HepG2 (cell line): ENCODE results near the gene MYH9. TPM values are rescaled to one million over a fixed set of nuclear protein-coding genes. Genes with fewer than 3 reads are reported as not detected.

ENCODE experiments used
- ATF5 ChIP-seq: sonication (generic); formaldehyde crosslinking; IDR thresholded peaks from 2 replicates; pipeline ENCODE4 v1.4.0; 2020; ENCODE audit warnings: mild to moderate bottlenecking, low read depth, missing genetic modification reagents
- BORCS8-MEF2B ChIP-seq: sonication (generic); formaldehyde crosslinking; IDR thresholded peaks from 2 replicates; pipeline ENCODE4 v1.8.0; 2022; ENCODE audit warnings: mild to moderate bottlenecking, missing genetic modification reagents
- CCDC6 ChIP-seq: sonication (generic); formaldehyde crosslinking; IDR thresholded peaks from 2 replicates; pipeline ENCODE4 v1.8.1; 2022; ENCODE audit warnings: mild to moderate bottlenecking, missing genetic modification reagents, moderate library complexity
- CREB1 ChIP-seq, 2 experiments: fragments of 450-650 bp in 1 of 2; IDR thresholded peaks; 2 replicates each; pipeline ENCODE4 v1.6.1; 2016 to 2017; ENCODE audit warnings: control low read depth in 1 of 2, mild to moderate bottlenecking in 1 of 2, missing compliant biosample characterization in 1 of 2, missing genetic modification characterization in 1 of 2
- E2F5 ChIP-seq: sonication (generic); formaldehyde crosslinking; conservative IDR thresholded peaks from 2 replicates; pipeline ENCODE4 v1.4.0; 2020; ENCODE audit warnings: missing genetic modification reagents
- FOXO1 ChIP-seq: sonication (generic); formaldehyde crosslinking; IDR thresholded peaks from 2 replicates; pipeline ENCODE4 v1.4.0; 2020; ENCODE audit warnings: missing genetic modification reagents
- HMG20B ChIP-seq: conservative IDR thresholded peaks from 2 replicates; pipeline ENCODE4 v1.6.1; 2016; ENCODE audit warnings: missing genetic modification reagents, missing compliant biosample characterization
- HOXD1 ChIP-seq: sonication (generic); formaldehyde crosslinking; IDR thresholded peaks from 2 replicates; pipeline ENCODE4 v1.5.0; 2020; ENCODE audit warnings: missing genetic modification reagents
- MATR3 ChIP-seq: sonication (generic); formaldehyde crosslinking; IDR thresholded peaks from 2 replicates; pipeline ENCODE4 v1.4.0; 2020; ENCODE audit warnings: missing genetic modification reagents
- NFIC ChIP-seq: IDR thresholded peaks from 2 replicates; pipeline ENCODE4 v1.6.1; 2012; ENCODE audit warnings: mild to moderate bottlenecking, low read length, inconsistent platforms
- NFRKB ChIP-seq: fragments of 450-650 bp; IDR thresholded peaks from 2 replicates; pipeline ENCODE4 v1.6.1; 2017
- NFYB ChIP-seq: sonication (generic); formaldehyde crosslinking; IDR thresholded peaks from 2 replicates; pipeline ENCODE4 v1.4.0; 2020; ENCODE audit warnings: missing genetic modification reagents
- NPAS2 ChIP-seq: sonication (generic); formaldehyde crosslinking; IDR thresholded peaks from 2 replicates; pipeline ENCODE4 v1.8.0; 2022; ENCODE audit warnings: mild to moderate bottlenecking, missing genetic modification reagents, borderline replicate concordance
- NR1H2 ChIP-seq: sonication (generic); formaldehyde crosslinking; IDR thresholded peaks from 2 replicates; pipeline ENCODE4 v1.8.1; 2022; ENCODE audit warnings: low read depth, missing genetic modification reagents, borderline replicate concordance
- PRPF4 ChIP-seq: fragments of 200-400 bp; formaldehyde crosslinking; IDR thresholded peaks from 2 replicates; pipeline ENCODE4 v1.6.1; 2016; ENCODE audit warnings: low read length, low read depth; ENCODE audit not compliant: poor library complexity, severe bottlenecking
- REL ChIP-seq: sonication (generic); formaldehyde crosslinking; conservative IDR thresholded peaks from 2 replicates; pipeline ENCODE4 v1.8.0; 2022; ENCODE audit warnings: mild to moderate bottlenecking, missing genetic modification reagents, moderate library complexity
- SMAD1 ChIP-seq: sonication (generic); formaldehyde crosslinking; IDR thresholded peaks from 2 replicates; pipeline ENCODE4 v1.4.0; 2020; ENCODE audit warnings: missing genetic modification reagents, low read depth, mild to moderate bottlenecking, borderline replicate concordance
- ZBTB46 ChIP-seq: sonication (generic); formaldehyde crosslinking; IDR thresholded peaks from 2 replicates; pipeline ENCODE4 v1.4.0; 2020; ENCODE audit warnings: mild to moderate bottlenecking, missing genetic modification reagents, borderline replicate concordance
- ZFP90 ChIP-seq: sonication (generic); formaldehyde crosslinking; IDR thresholded peaks from 2 replicates; pipeline ENCODE4 v1.8.0; 2022; ENCODE audit warnings: missing genetic modification reagents, mild to moderate bottlenecking, inconsistent platforms, borderline replicate concordance
- ZMYM2 ChIP-seq: sonication (generic); formaldehyde crosslinking; IDR thresholded peaks from 2 replicates; pipeline ENCODE4 v1.8.0; 2022; ENCODE audit warnings: mild to moderate bottlenecking, missing genetic modification reagents
- ZNF329 ChIP-seq: sonication (generic); formaldehyde crosslinking; IDR thresholded peaks from 2 replicates; pipeline ENCODE4 v1.9.0; 2021; ENCODE audit warnings: low read depth, mild to moderate bottlenecking, missing genetic modification reagents
- ZNF33B ChIP-seq: sonication (generic); formaldehyde crosslinking; IDR thresholded peaks from 2 replicates; pipeline ENCODE4 v1.5.1; 2020; ENCODE audit warnings: mild to moderate bottlenecking, missing genetic modification reagents
- ZNF616 ChIP-seq: sonication (generic); formaldehyde crosslinking; IDR thresholded peaks from 2 replicates; pipeline ENCODE4 v1.5.0; 2020; ENCODE audit warnings: low read depth, mild to moderate bottlenecking, missing genetic modification reagents
- ZNF746 ChIP-seq: sonication (generic); formaldehyde crosslinking; IDR thresholded peaks from 2 replicates; pipeline ENCODE4 v1.8.0; 2022; ENCODE audit warnings: mild to moderate bottlenecking, missing genetic modification reagents
- ZSCAN20 ChIP-seq: sonication (generic); formaldehyde crosslinking; IDR thresholded peaks from 2 replicates; pipeline ENCODE4 v1.4.0; 2020; ENCODE audit warnings: missing genetic modification reagents, mild to moderate bottlenecking, borderline replicate concordance
- ZSCAN30 ChIP-seq: sonication (generic); formaldehyde crosslinking; IDR thresholded peaks from 2 replicates; pipeline ENCODE4 v1.5.0; 2020; ENCODE audit warnings: mild to moderate bottlenecking, missing genetic modification reagents
- polyA plus RNA-seq, 8 experiments: library from polyadenylated mRNA; depleted of rRNA in 3 of 8; stranded (reverse) in 7 of 8; unstranded in 1 of 8; fragments of >200 nt; fragmentation: Illumina TruSeq in 4 of 8; extraction: Trizol in 4 of 8; gene quantifications; 2 replicates each; pipeline versions ENCODE4 v1.2.1 to v1.2.3, GENCODE V29; 2011 to 2016; ENCODE audit warnings: low read depth in 4 of 8, missing spikeins in 1 of 8, mixed read lengths in 1 of 8; ENCODE audit not compliant: insufficient read depth in 1 of 8
- total RNA-seq, 5 experiments: library from RNA; depleted of rRNA; stranded (reverse); fragments of >200 nt; fragmentation: Illumina TruSeq; extraction: Trizol; gene quantifications; 2 replicates each; pipeline ENCODE4 v1.2.3, GENCODE V29; 2016; ENCODE audit warnings: low read depth in 1 of 5

Gene MYH9
- total and polyA plus RNA-seq, 2 of the 13 experiments (the other 11 are each of a cell fraction or from before 2014, with no cell fraction given), result 50.7 to 98.5 TPM

- TF ChIP-seq HOXD1, result peak; percentile 18; the same call in 1 of the 2 replicates
- no peak for TF ChIP-seq ZSCAN30 (CRISPR knock-in tag)
- TF ChIP-seq FOXO1, result peak; percentile 88
- TF ChIP-seq BORCS8-MEF2B (CRISPR knock-in tag), result peak; percentile 29; the same call in 1 of the 2 replicates
- TF ChIP-seq ZSCAN20 (CRISPR knock-in tag), result no peak
- no peak for TF ChIP-seq ZNF616
- TF ChIP-seq CREB1 (IDR thresholded peaks at IDR 0.05), result no peak
- TF ChIP-seq CREB1 (CRISPR knock-in tag; IDR thresholded peaks at IDR 0.05), result no peak
- TF ChIP-seq ZMYM2, result 0 out of 2 replicates have a peak, but pooled peaks have one; percentile 56
- no peak for TF ChIP-seq NPAS2
- TF ChIP-seq E2F5 (CRISPR knock-in tag), result no peak
- TF ChIP-seq NFYB (CRISPR knock-in tag), result no peak
- TF ChIP-seq PRPF4, result no peak
- TF ChIP-seq HMG20B (CRISPR knock-in tag), result 0 out of 2 replicates have a peak, but pooled peaks have one; percentile 29
- TF ChIP-seq MATR3 (CRISPR knock-in tag), result no peak
- TF ChIP-seq ZNF746 (CRISPR knock-in tag), result peak; percentile 96
- TF ChIP-seq NR1H2 (CRISPR knock-in tag), result no peak
- TF ChIP-seq ZFP90 (CRISPR knock-in tag), result no peak
- TF ChIP-seq REL (CRISPR knock-in tag), result no peak
- TF ChIP-seq ATF5 (CRISPR knock-in tag), result no peak
- no peak for TF ChIP-seq ZNF33B
- no peak for TF ChIP-seq NFRKB
- TF ChIP-seq SMAD1 (CRISPR knock-in tag), result no peak
- TF ChIP-seq NFIC, result peak; percentile 97
- TF ChIP-seq ZNF329, result no peak
- TF ChIP-seq CCDC6 (CRISPR knock-in tag), result peak; percentile 56; the same call in 1 of the 2 replicates
- TF ChIP-seq ZBTB46 (CRISPR knock-in tag), result peak; percentile 84; the same call in 1 of the 2 replicates
Measured at GRCh38 chr22:36433318-36434231, 45.8 kb upstream of the MYH9 start (continued).
